H1 (cell line): ENCODE data around the gene HSCB. TPM values are rescaled to one million over a fixed set of nuclear protein-coding genes. Genes with fewer than 3 reads are reported as not detected.

Experiments
- CTCF ChIA-PET: fragments of 300-600 bp; sonication (Branson Sonifier 250); formaldehyde crosslinking; loops from one replicate; lab custom pipeline; 2021; ENCODE audit not compliant: partially characterized antibody; lab: Charles Lee
- POLR2A ChIA-PET: fragments of 300-600 bp; sonication (Branson Sonifier 250); formaldehyde crosslinking; loops from one replicate; lab custom pipeline; 2021; ENCODE audit warnings: inconsistent platforms; ENCODE audit not compliant: partially characterized antibody; lab: Charles Lee
- DNase-seq, 2 experiments: peaks; one replicate each; pipeline versions ENCODE4 v3.0.0 to v3.0.0-alpha.2; 2010 to 2022; ENCODE audit warnings: low spot score in 2 of 2, low read depth in 1 of 2, mixed read lengths in 1 of 2
- FAIRE-seq: peaks from 2 replicates; lab custom pipeline; 2011; peaks lifted over from hg19 to GRCh38; lab: Jason Lieb, UNC
- H2AFZ ChIP-seq: 2 replicates; pipeline ENCODE4 v1.8.1; 2012; ENCODE audit warnings: low read length, inconsistent platforms
- H2AK5ac ChIP-seq: 2 replicates; pipeline ENCODE4 v1.6.1; 2013; ENCODE audit warnings: low read depth, low read length
- H2BK120ac ChIP-seq: replicated peaks from 2 replicates; pipeline ENCODE3; 2013; ENCODE audit warnings: low read depth, low read length, inconsistent platforms
- H2BK12ac ChIP-seq: 2 replicates; pipeline ENCODE4 v1.6.1; 2013; ENCODE audit warnings: low read depth, low read length
- H2BK15ac ChIP-seq: 2 replicates; pipeline ENCODE4 v1.6.1; 2013; ENCODE audit warnings: low read length
- H2BK20ac ChIP-seq: 2 replicates; pipeline ENCODE4 v1.6.1; 2013; ENCODE audit warnings: low read length
- H2BK5ac ChIP-seq: 2 replicates; pipeline ENCODE4 v1.6.1; 2013; ENCODE audit warnings: low read depth, low read length
- H3K14ac ChIP-seq: 2 replicates; pipeline ENCODE4 v1.6.1; 2013; ENCODE audit warnings: inconsistent platforms; ENCODE audit not compliant: insufficient read length
- H3K18ac ChIP-seq: 2 replicates; pipeline ENCODE4 v1.6.1; 2013; ENCODE audit warnings: low read length; ENCODE audit errors: extremely low read depth
- H3K23ac ChIP-seq: 2 replicates; pipeline ENCODE4 v1.6.1; 2013; ENCODE audit warnings: inconsistent platforms; ENCODE audit not compliant: insufficient read length
- H3K23me2 ChIP-seq: 2 replicates; pipeline ENCODE4 v1.6.1; 2013; ENCODE audit warnings: low read depth, low read length
- H3K27ac ChIP-seq: 2 replicates; pipeline ENCODE4 v1.6.1; 2011; ENCODE audit warnings: low read depth, low read length, inconsistent platforms
- H3K27me3 ChIP-seq, 4 experiments: replicated peaks in 1 of 4; 1 replicate in 1 of 4; 2 replicates in 3 of 4; pipeline versions ENCODE4 v1.6.1 to v1.8.1; 2011 to 2013; ENCODE audit warnings: low read length in 3 of 4, mild to moderate bottlenecking in 3 of 4, inconsistent platforms in 2 of 4, mixed read lengths in 2 of 4, moderate library complexity in 1 of 4; ENCODE audit not compliant: control insufficient read depth in 3 of 4, insufficient read depth in 3 of 4; ENCODE audit errors: extremely low read depth in 1 of 4
- H3K36me3 ChIP-seq, 4 experiments: 2 replicates each; pipeline versions ENCODE4 v1.6.1 to v1.8.1; 2011 to 2013; ENCODE audit warnings: mild to moderate bottlenecking in 4 of 4, low read length in 3 of 4, moderate library complexity in 2 of 4, control low read depth in 1 of 4, inconsistent platforms in 1 of 4; ENCODE audit not compliant: insufficient read depth in 4 of 4, control insufficient read depth in 2 of 4
- H3K4ac ChIP-seq: replicated peaks from 2 replicates; pipeline ENCODE3; 2013; ENCODE audit warnings: low read length, low read depth, mixed read lengths, inconsistent platforms; ENCODE audit not compliant: insufficient read length
- H3K4me1 ChIP-seq, 4 experiments: replicated peaks in 1 of 4; 1 replicate in 1 of 4; 2 replicates in 3 of 4; pipeline versions ENCODE4 v1.6.1 to v1.8.1; 2011 to 2013; ENCODE audit warnings: low read length in 3 of 4, inconsistent platforms in 2 of 4, mixed read lengths in 1 of 4; ENCODE audit not compliant: insufficient read depth in 4 of 4, control insufficient read depth in 3 of 4
- H3K4me2 ChIP-seq, 2 experiments: 2 replicates each; pipeline versions ENCODE4 v1.6.1 to v1.8.1; 2011 to 2013; ENCODE audit warnings: low read depth in 2 of 2, low read length in 2 of 2, control low read depth in 1 of 2, inconsistent platforms in 1 of 2, mild to moderate bottlenecking in 1 of 2; ENCODE audit not compliant: insufficient read depth in 1 of 2
- H3K4me3 ChIP-seq, 4 experiments: fragments of 200-600, 300-600 bp in 1 of 4; sonication (generic), shearing (Covaris generic), sonication (Bioruptor Twin) in 1 of 4; 2 replicates each; pipeline versions ENCODE4 v1.5.1 to v1.8.1; 2011 to 2016; ENCODE audit warnings: low read length in 4 of 4, low read depth in 3 of 4, control low read depth in 2 of 4, inconsistent platforms in 2 of 4, mild to moderate bottlenecking in 2 of 4, mixed read lengths in 1 of 4, moderate library complexity in 1 of 4; ENCODE audit not compliant: insufficient read depth in 2 of 4; ENCODE audit errors: extremely low read depth in 1 of 4
- H3K56ac ChIP-seq: replicated peaks from 2 replicates; pipeline ENCODE3; 2013; ENCODE audit warnings: low read depth, mild to moderate bottlenecking, mixed read lengths, low read length, inconsistent platforms; ENCODE audit not compliant: insufficient read length
- H3K79me1 ChIP-seq: 2 replicates; pipeline ENCODE4 v1.6.1; 2013; ENCODE audit warnings: low read depth, low read length, control low read depth
- H3K79me2 ChIP-seq, 2 experiments: 2 replicates each; pipeline versions ENCODE4 v1.6.1 to v1.8.1; 2012 to 2013; ENCODE audit warnings: low read length in 2 of 2, mild to moderate bottlenecking in 2 of 2, inconsistent platforms in 1 of 2; ENCODE audit not compliant: insufficient read depth in 2 of 2, control insufficient read depth in 1 of 2
- H3K9ac ChIP-seq, 4 experiments: replicated peaks in 1 of 4; 1 replicate in 1 of 4; 2 replicates in 3 of 4; pipeline versions ENCODE4 v1.6.1 to v1.8.1; 2011 to 2013; ENCODE audit warnings: low read depth in 3 of 4, low read length in 3 of 4, control low read depth in 2 of 4, mild to moderate bottlenecking in 2 of 4, moderate library complexity in 2 of 4, inconsistent platforms in 1 of 4; ENCODE audit errors: extremely low read depth in 1 of 4
- H3K9me3 ChIP-seq, 2 experiments: 2 replicates each; pipeline versions ENCODE4 v1.6.1 to v1.8.1; 2012 to 2013; ENCODE audit warnings: mild to moderate bottlenecking in 2 of 2, moderate library complexity in 2 of 2, control low read depth in 1 of 2, inconsistent platforms in 1 of 2, low read depth in 1 of 2, low read length in 1 of 2, mixed read lengths in 1 of 2; ENCODE audit not compliant: insufficient read depth in 2 of 2
- H4K20me1 ChIP-seq, 2 experiments: replicated peaks in 1 of 2; 2 replicates each; pipeline versions ENCODE3 to v1.8.1; 2011 to 2013; ENCODE audit warnings: inconsistent platforms in 2 of 2, low read length in 2 of 2, mild to moderate bottlenecking in 1 of 2; ENCODE audit not compliant: insufficient read depth in 2 of 2, control insufficient read depth in 1 of 2
- H4K5ac ChIP-seq: 2 replicates; pipeline ENCODE4 v1.6.1; 2013; ENCODE audit warnings: low read length, low read depth, mixed read lengths, inconsistent platforms; ENCODE audit not compliant: insufficient read length
- H4K8ac ChIP-seq: 2 replicates; pipeline ENCODE4 v1.8.0; 2013; ENCODE audit warnings: mild to moderate bottlenecking, moderate library complexity, low read length, inconsistent platforms; ENCODE audit not compliant: insufficient read depth; ENCODE audit errors: extremely low read depth
- H4K91ac ChIP-seq: replicated peaks from 2 replicates; pipeline ENCODE3; 2013; ENCODE audit warnings: low read length, mixed read lengths, inconsistent platforms; ENCODE audit not compliant: insufficient read length
- ASH2L ChIP-seq: fragments of 200-600, 300-600 bp; sonication (generic); IDR thresholded peaks from one replicate; pipeline ENCODE4 v1.7.1; 2017; ENCODE audit warnings: low read length
- BRCA1 ChIP-seq: IDR thresholded peaks from 2 replicates; pipeline ENCODE4 v1.6.1; 2012; ENCODE audit warnings: low read depth, low read length, improper control_type of control experiment
- GABPA ChIP-seq: IDR thresholded peaks from 2 replicates; pipeline ENCODE4 v1.6.1; 2011; ENCODE audit warnings: mild to moderate bottlenecking, low read length, moderate library complexity, borderline replicate concordance; ENCODE audit not compliant: insufficient read depth
- HDAC2 ChIP-seq, 2 experiments: fragments of 300-600 bp in 1 of 2; sonication (generic) in 1 of 2; IDR thresholded peaks; 2 replicates each; pipeline ENCODE4 v1.6.1; 2011 to 2012; ENCODE audit warnings: low read depth in 2 of 2, low read length in 2 of 2, mild to moderate bottlenecking in 2 of 2, moderate library complexity in 2 of 2, borderline replicate concordance in 1 of 2, inconsistent platforms in 1 of 2
- JUN ChIP-seq: IDR thresholded peaks from 2 replicates; pipeline ENCODE4 v1.6.1; 2011; ENCODE audit warnings: low read depth, mild to moderate bottlenecking, improper control_type of control experiment, low read length
- JUND ChIP-seq: IDR thresholded peaks from 2 replicates; pipeline ENCODE4 v1.6.1; 2011; ENCODE audit warnings: mild to moderate bottlenecking, improper control_type of control experiment, low read length
- KDM1A ChIP-seq: fragments of 200-600, 300-600 bp; sonication (generic); IDR thresholded peaks from 2 replicates; pipeline ENCODE4 v1.7.1; 2016; ENCODE audit warnings: mild to moderate bottlenecking, low read length, borderline replicate concordance
- KDM4A ChIP-seq: IDR thresholded peaks from one replicate; pipeline ENCODE4 v1.7.1; 2012; ENCODE audit warnings: low read depth, mild to moderate bottlenecking, moderate library complexity, low read length, inconsistent platforms; ENCODE audit not compliant: severe bottlenecking
- MAFK ChIP-seq: IDR thresholded peaks from 2 replicates; pipeline ENCODE4 v1.6.1; 2012; ENCODE audit warnings: low read depth, mild to moderate bottlenecking, improper control_type of control experiment, low read length
- SRF ChIP-seq: IDR thresholded peaks from 2 replicates; pipeline ENCODE4 v1.6.1; 2011; ENCODE audit warnings: mild to moderate bottlenecking, low read depth, low read length, moderate library complexity
- TAF1 ChIP-seq: IDR thresholded peaks from 2 replicates; pipeline ENCODE4 v1.6.1; 2011; ENCODE audit warnings: mild to moderate bottlenecking, low read depth, low read length
- TAF7 ChIP-seq: optimal IDR thresholded peaks from 2 replicates; pipeline ENCODE3; 2011; ENCODE audit warnings: low read depth, mild to moderate bottlenecking, inconsistent platforms, low read length, moderate library complexity, borderline replicate concordance
- WGBS, 2 experiments: shearing (Covaris generic) in 1 of 2; methylation state at CpG; one replicate each; pipeline versions ENCODE4 v1.1.6 to v1.1.7; 2013 to 2015; ENCODE audit warnings: low lambda C conversion rate in 2 of 2, mixed read lengths in 2 of 2, inconsistent platforms in 1 of 2, low coverage in 1 of 2, missing lambda C conversion rate in 1 of 2; ENCODE audit not compliant: insufficient replicate concordance in 2 of 2, insufficient coverage in 1 of 2, insufficient read length in 1 of 2; ENCODE audit errors: extremely low coverage in 1 of 2, missing lambda C conversion rate in 1 of 2; 5-methylcytosine and 5-hydroxymethylcytosine counted together
- polyA plus RNA-seq, 7 experiments: library from polyadenylated mRNA; depleted of rRNA in 3 of 7; stranded (reverse) in 5 of 7; unstranded in 2 of 7; fragments of >200 nt in 5 of 7; fragments of 200-250 nt in 2 of 7; gene quantifications; 1 replicate in 5 of 7; 2 replicates in 1 of 7; 4 replicates in 1 of 7; pipeline versions ENCODE4 v1.2.1 to v1.2.3, GENCODE V29; 2011 to 2013; ENCODE audit warnings: missing spikeins in 2 of 7, mixed read lengths in 2 of 7
- total RNA-seq: library from RNA; stranded (reverse); fragmentation: NEBNext Ultra II Directional; extraction: Animal tissue kit (Norgen Biotek cat#: 25700); gene quantifications from 2 replicates; pipeline ENCODE4 v1.2.1, GENCODE V29; 2021

The HSCB gene
- total and polyA plus RNA-seq, 2 of the 8 experiments (the other 6 are each of a cell fraction or from before 2014, with no cell fraction given), result 14.7 to 16.6 TPM

- no peak for DNase-seq
- no peak overlapping the region for H2BK20ac ChIP-seq
- no peak overlapping the region for H2BK12ac ChIP-seq
- peaks cover 5 to 11% (median 7%) of the 10 kb centered on the region in 4 experiments; a peak in 6 of 7 replicates for H3K4me1 ChIP-seq
- H3K9ac ChIP-seq, result peak overlapping the region in 3 of 4 experiments; percentile 21 to 81 (median 62); a peak in 6 of 7 replicates
- FAIRE-seq, result no peak
- 13% methylated on average over 18 of the region's 18 CpGs; no CpG with 5 or more reads in 1 of the 2 experiments for WGBS, 2 experiments
- no peak overlapping the region for H3K18ac ChIP-seq
- peak overlapping the region; percentile 91 to 98 (median 92) for H3K4me3 ChIP-seq
- peaks cover 11 to 26% (median 15%) of the 10 kb centered on the region in 4 experiments for H3K36me3 ChIP-seq
- ChIA-PET CTCF (interaction anchor here (0.6 to 1.5 kb wide), 4 partner anchors 33 to 444 kb away, joined by 3 to 6 read pairs (median 4); no protein-coding TSS in a partner anchor), POLR2A (interaction anchor here (0.7 to 3.7 kb wide), 10 partner anchors 8 to 331 kb away, joined by 3 to 15 read pairs (median 3); no protein-coding TSS in a partner anchor)
- H3K23me2 ChIP-seq, result peaks cover 4% of the 10 kb centered on the region; the same call in 1 of the 2 replicates
- peak overlapping the region; percentile 69 for H4K5ac ChIP-seq
- peak overlapping the region; percentile 50; the same call in 1 of the 2 replicates for H3K27ac ChIP-seq
- peak overlapping the region; percentile 63 for H3K4ac ChIP-seq
- H3K79me2 ChIP-seq, result peaks cover 0 to 63% of the 10 kb centered on the region in 2 experiments; a peak in 3 of 4 replicates
- peaks cover 6% of the 10 kb centered on the region for H3K79me1 ChIP-seq
- no peak overlapping the region for H2BK120ac ChIP-seq
- H4K8ac ChIP-seq, result peak overlapping the region; percentile 30
- H4K20me1 ChIP-seq, result peaks cover 0 to 9% of the 10 kb centered on the region in 2 experiments
- no peaks in the 10 kb centered on the region for H3K9me3 ChIP-seq
- no peak overlapping the region for H2AK5ac ChIP-seq
- H3K23ac ChIP-seq, result no peak overlapping the region
- no peak overlapping the region for H3K14ac ChIP-seq
- H2BK15ac ChIP-seq, result no peak overlapping the region
- H2BK5ac ChIP-seq, result no peak overlapping the region
- peak overlapping the region; percentile 47 for H2AFZ ChIP-seq
- peak overlapping the region; percentile 65 for H3K56ac ChIP-seq
- no peak overlapping the region for H4K91ac ChIP-seq
- peak overlapping the region; percentile 74 to 83 for H3K4me2 ChIP-seq
- no peaks in the 10 kb centered on the region for H3K27me3 ChIP-seq
- TF ChIP-seq MAFK (no peak), KDM1A (no peak), GABPA (no peak), HDAC2 (IDR thresholded peaks at IDR 0.05; ENCODE audit: borderline replicate concordance in 1 of 2, low read depth in 2 of 2, low read length in 2 of 2) (no peak), BRCA1 (no peak), ASH2L (no peak), TAF1 (no peak), KDM4A (no peak), JUN (peak; percentile 53; the same call in 1 of the 2 replicates), TAF7 (peak; percentile 69), SRF (no peak), JUND (peak; percentile 92)
These were observed 547 bp upstream of the HSCB start for GRCh38 chr22:28741200-28741784.
